ENCODE results near the gene CDCP1.

CDCP1 gene

GRCh38 chr3:45123581-45124269 is 22.5 kb downstream of the CDCP1 start:
- no peak for DNase-seq (ENCODE audit: low read depth)
- no peak for TF ChIP-seq MYC (IDR thresholded peaks at IDR 0.05; ENCODE audit: low read depth, low read length)
- no peak for TF ChIP-seq CTCF (IDR thresholded peaks at IDR 0.05; ENCODE audit: low read depth, low read length)
- TF ChIP-seq POLR2A (IDR thresholded peaks at IDR 0.05; ENCODE audit: extremely low read depth, insufficient read length) = no peak
- no peak for TF ChIP-seq MAX (IDR thresholded peaks at IDR 0.05; ENCODE audit: low read depth, low read length)
- H3K4me3 ChIP-seq (ENCODE audit: low read depth, low read length) = no peak overlapping the region

- peak; percentile 73 for DNase-seq (ENCODE audit: low read depth)
These were observed 23.1 kb downstream of the CDCP1 start for GRCh38 chr3:45123030-45123429.

GRCh38 chr3:45120359-45121158 is 25.6 kb downstream of the CDCP1 start:
- no peak for TF ChIP-seq POLR2A (IDR thresholded peaks at IDR 0.05; ENCODE audit: extremely low read depth, insufficient read length)
- TF ChIP-seq CTCF (IDR thresholded peaks at IDR 0.05; ENCODE audit: low read depth, low read length) = no peak
- no peak for TF ChIP-seq MYC (IDR thresholded peaks at IDR 0.05; ENCODE audit: low read depth, low read length)
- no peak for TF ChIP-seq MAX (IDR thresholded peaks at IDR 0.05; ENCODE audit: low read depth, low read length)
- H3K4me3 ChIP-seq (ENCODE audit: low read depth, low read length) = no peak overlapping the region
- DNase-seq (ENCODE audit: low read depth) = no peak

More at GRCh38 chr3:45123030-45123429, 23.1 kb downstream of the CDCP1 start:
- TF ChIP-seq POLR2A (IDR thresholded peaks at IDR 0.05; ENCODE audit: extremely low read depth, insufficient read length) = no peak
- TF ChIP-seq MYC (IDR thresholded peaks at IDR 0.05; ENCODE audit: low read depth, low read length) = no peak
- no peak for TF ChIP-seq CTCF (IDR thresholded peaks at IDR 0.05; ENCODE audit: low read depth, low read length)
- no peak for TF ChIP-seq MAX (IDR thresholded peaks at IDR 0.05; ENCODE audit: low read depth, low read length)
- H3K4me3 ChIP-seq (ENCODE audit: low read depth, low read length) = no peak overlapping the region

GRCh38 chr3:45119824-45120358 is 26.3 kb downstream of the CDCP1 start:
- no peak for DNase-seq (ENCODE audit: low read depth)
- H3K4me3 ChIP-seq (ENCODE audit: low read depth, low read length) = no peak overlapping the region
- TF ChIP-seq CTCF (IDR thresholded peaks at IDR 0.05; ENCODE audit: low read depth, low read length) = no peak
- no peak for TF ChIP-seq MAX (IDR thresholded peaks at IDR 0.05; ENCODE audit: low read depth, low read length)
- no peak for TF ChIP-seq POLR2A (IDR thresholded peaks at IDR 0.05; ENCODE audit: extremely low read depth, insufficient read length)
- TF ChIP-seq MYC (IDR thresholded peaks at IDR 0.05; ENCODE audit: low read depth, low read length) = no peak

GRCh38 chr3:45119376-45119775 is 26.8 kb downstream of the CDCP1 start:
- no peak overlapping the region for H3K4me3 ChIP-seq (ENCODE audit: low read depth, low read length)
- no peak for DNase-seq (ENCODE audit: low read depth)
- no peak for TF ChIP-seq CTCF (IDR thresholded peaks at IDR 0.05; ENCODE audit: low read depth, low read length)
- TF ChIP-seq POLR2A (IDR thresholded peaks at IDR 0.05; ENCODE audit: extremely low read depth, insufficient read length) = no peak
- TF ChIP-seq MYC (IDR thresholded peaks at IDR 0.05; ENCODE audit: low read depth, low read length) = no peak
- no peak for TF ChIP-seq MAX (IDR thresholded peaks at IDR 0.05; ENCODE audit: low read depth, low read length)

Measured in NB4 (cell line).